Activated CD8-positive, alpha-beta memory T cell treated with anti-CD3 and anti-CD28 coated beads, Interleukin-2, amount 10 ng/mL, durations not matched to agents 7 days and 5 days (primary cell): ENCODE data around the gene KIF19. TPM values are rescaled to one million over a fixed set of nuclear protein-coding genes. Genes with fewer than 3 reads are reported as not detected.

ENCODE experiments used
- ATAC-seq: fragments of 150-1000 bp; cut with Tn5 transposase; one replicate; pipeline ENCODE4 v1.10.0; 2021; ENCODE audit warnings: moderate library complexity
- CTCF ChIA-PET: fragments of 350-600 bp; sonication (Branson Sonifier 250); formaldehyde crosslinking; loops from one replicate; lab custom pipeline; 2021; ENCODE audit warnings: antibody characterized with exemption; lab: Charles Lee
- DNase-seq: peaks from one replicate; pipeline ENCODE4 v3.0.0-alpha.2; 2020
- H3K27ac Mint-ChIP-seq: one replicate; pipeline ENCODE4 v1.8.0; 2021; ENCODE audit warnings: mild to moderate bottlenecking, mixed read lengths
- H3K27me3 Mint-ChIP-seq: one replicate; pipeline ENCODE4 v1.8.0; 2021; ENCODE audit warnings: mixed read lengths
- H3K36me3 Mint-ChIP-seq: one replicate; pipeline ENCODE4 v1.8.0; 2021; ENCODE audit warnings: mild to moderate bottlenecking, mixed read lengths
- H3K4me1 Mint-ChIP-seq: one replicate; pipeline ENCODE4 v1.8.0; 2021; ENCODE audit warnings: mixed read lengths
- H3K4me3 Mint-ChIP-seq: one replicate; pipeline ENCODE4 v1.8.0; 2021; ENCODE audit warnings: mild to moderate bottlenecking, moderate library complexity, mixed read lengths
- H3K9me3 Mint-ChIP-seq: one replicate; pipeline ENCODE4 v1.8.0; 2022; ENCODE audit warnings: low read depth, mixed read lengths
- total RNA-seq, 2 experiments: library from RNA; stranded (reverse); gene quantifications; one replicate each; pipeline ENCODE4 v1.2.3, GENCODE V29; 2021

Gene KIF19
- total RNA-seq, 2 experiments from 2014 or later = 0.42 to 1.6 TPM

GRCh38 chr17:74380086-74380958 lies 54.3 kb downstream of the KIF19 start:
- peaks cover 12% of the 10 kb centered on the region for H3K27me3 Mint-ChIP-seq
- H3K4me1 Mint-ChIP-seq = peaks cover 10% of the 10 kb centered on the region
- H3K36me3 Mint-ChIP-seq = no peaks in the 10 kb centered on the region
- no peak for DNase-seq
- H3K27ac Mint-ChIP-seq = no peak overlapping the region
- no peak for ATAC-seq
- no peaks in the 10 kb centered on the region for H3K9me3 Mint-ChIP-seq
- CTCF ChIA-PET = interaction anchor here (0.8 to 6.9 kb wide), 17 partner anchors 9 to 277 kb away, joined by 3 to 74 read pairs (median 4); partner anchors contain the start of genes BTBD17, CD300LD and GPR142
- no peak overlapping the region for H3K4me3 Mint-ChIP-seq

- Mint-ChIP-seq H3K27me3 (peaks cover 10% of the 10 kb centered on the region), H3K4me3 (no peak overlapping the region), H3K27ac (no peak overlapping the region), H3K4me1 (peaks cover 10% of the 10 kb centered on the region), H3K36me3 (no peaks in the 10 kb centered on the region), H3K9me3 (no peaks in the 10 kb centered on the region)
- no peak for ATAC-seq
- CTCF ChIA-PET = interaction anchor here (0.8 to 6.9 kb wide), 9 partner anchors 10 to 151 kb away, joined by 3 to 74 read pairs (median 4); partner anchors contain the start of genes BTBD17 and GPR142
- no peak for DNase-seq
Observed at GRCh38 chr17:74380959-74381808, 55.2 kb downstream of the KIF19 start.

GRCh38 chr17:74383141-74383540 lies 57.1 kb downstream of the KIF19 start:
- Mint-ChIP-seq H3K4me1 (peaks cover 10% of the 10 kb centered on the region), H3K36me3 (no peaks in the 10 kb centered on the region), H3K4me3 (no peak overlapping the region), H3K9me3 (no peaks in the 10 kb centered on the region), H3K27ac (no peak overlapping the region), H3K27me3 (peaks cover 3% of the 10 kb centered on the region)
- DNase-seq (no peak), ATAC-seq (no peak)
- CTCF ChIA-PET = interaction anchor here (6.9 kb wide), 1 partner anchor 14 kb away, joined by 72 read pairs; the partner anchor contains the start of gene GPR142

GRCh38 chr17:74385201-74385600 lies 59.2 kb downstream of the KIF19 start:
- Mint-ChIP-seq H3K36me3 (no peaks in the 10 kb centered on the region), H3K9me3 (no peaks in the 10 kb centered on the region), H3K4me3 (no peak overlapping the region), H3K4me1 (peaks cover 2% of the 10 kb centered on the region), H3K27ac (no peak overlapping the region), H3K27me3 (peaks cover 7% of the 10 kb centered on the region)
- DNase-seq (no peak), ATAC-seq (no peak)
- CTCF ChIA-PET = interaction anchor here (1.0 kb wide), 2 partner anchors 9 to 51 kb away, joined by 3 to 5 read pairs; no protein-coding TSS in a partner anchor

GRCh38 chr17:74386386-74386785 lies 60.4 kb downstream of the KIF19 start:
- no peaks in the 10 kb centered on the region for H3K9me3 Mint-ChIP-seq
- no peak overlapping the region for H3K27ac Mint-ChIP-seq
- no peaks in the 10 kb centered on the region for H3K36me3 Mint-ChIP-seq
- CTCF ChIA-PET = no interaction called here
- DNase-seq (no peak), ATAC-seq (no peak)
- peaks cover 13% of the 10 kb centered on the region for H3K27me3 Mint-ChIP-seq
- no peak overlapping the region for H3K4me3 Mint-ChIP-seq
- no peaks in the 10 kb centered on the region for H3K4me1 Mint-ChIP-seq

GRCh38 chr17:74387365-74388218 lies 61.6 kb downstream of the KIF19 start:
- no peaks in the 10 kb centered on the region for H3K36me3 Mint-ChIP-seq
- H3K27ac Mint-ChIP-seq = no peak overlapping the region
- CTCF ChIA-PET = no interaction called here
- no peaks in the 10 kb centered on the region for H3K4me1 Mint-ChIP-seq
- ATAC-seq (no peak), DNase-seq (no peak)
- H3K4me3 Mint-ChIP-seq = no peak overlapping the region
- peaks cover 17% of the 10 kb centered on the region for H3K27me3 Mint-ChIP-seq
- H3K9me3 Mint-ChIP-seq = no peaks in the 10 kb centered on the region

- Mint-ChIP-seq H3K27me3 (peaks cover 17% of the 10 kb centered on the region), H3K4me1 (no peaks in the 10 kb centered on the region), H3K36me3 (no peaks in the 10 kb centered on the region), H3K9me3 (no peaks in the 10 kb centered on the region), H3K4me3 (no peak overlapping the region), H3K27ac (no peak overlapping the region)
- DNase-seq (no peak), ATAC-seq (no peak)
- CTCF ChIA-PET = interaction anchor here (1.2 kb wide), 1 partner anchor 10 kb away, joined by 6 read pairs; no protein-coding TSS in a partner anchor
Observed at GRCh38 chr17:74389084-74389753, 63.2 kb downstream of the KIF19 start.

GRCh38 chr17:74389937-74390679 lies 64.1 kb downstream of the KIF19 start:
- ATAC-seq (no peak), DNase-seq (no peak)
- Mint-ChIP-seq H3K36me3 (no peaks in the 10 kb centered on the region), H3K9me3 (no peaks in the 10 kb centered on the region), H3K27me3 (peaks cover 17% of the 10 kb centered on the region), H3K4me3 (no peak overlapping the region), H3K4me1 (no peaks in the 10 kb centered on the region), H3K27ac (no peak overlapping the region)
- CTCF ChIA-PET = interaction anchor here (1.2 to 3.4 kb wide), 2 partner anchors 11 kb away, joined by 6 to 23 read pairs; no protein-coding TSS in a partner anchor

- CTCF ChIA-PET = interaction anchor here (0.7 to 3.4 kb wide), 5 partner anchors 11 to 67 kb away, joined by 3 to 23 read pairs (median 4); no protein-coding TSS in a partner anchor
- Mint-ChIP-seq H3K27ac (no peak overlapping the region), H3K4me3 (no peak overlapping the region), H3K4me1 (no peaks in the 10 kb centered on the region), H3K27me3 (peaks cover 17% of the 10 kb centered on the region), H3K36me3 (no peaks in the 10 kb centered on the region), H3K9me3 (no peaks in the 10 kb centered on the region)
- DNase-seq (no peak), ATAC-seq (no peak)
Observed at GRCh38 chr17:74390680-74391653, 64.9 kb downstream of the KIF19 start.

- H3K27ac Mint-ChIP-seq = no peak overlapping the region
- ATAC-seq (no peak), DNase-seq (no peak)
- H3K36me3 Mint-ChIP-seq = no peaks in the 10 kb centered on the region
- H3K27me3 Mint-ChIP-seq = peaks cover 17% of the 10 kb centered on the region
- no peak overlapping the region for H3K4me3 Mint-ChIP-seq
- CTCF ChIA-PET = interaction anchor here (1.1 to 3.4 kb wide), 4 partner anchors 12 to 66 kb away, joined by 3 to 23 read pairs (median 4); no protein-coding TSS in a partner anchor
- H3K4me1 Mint-ChIP-seq = no peaks in the 10 kb centered on the region
- no peaks in the 10 kb centered on the region for H3K9me3 Mint-ChIP-seq
Observed at GRCh38 chr17:74391771-74392170, 65.7 kb downstream of the KIF19 start.
